ENCODE data around the gene DDHD1.
"Not testable (repeated sequence)": the region's sequence is repeated elsewhere in the genome, so short reads cannot be mapped to it uniquely, and the experiment has no call there.

Gene DDHD1

DNA sequence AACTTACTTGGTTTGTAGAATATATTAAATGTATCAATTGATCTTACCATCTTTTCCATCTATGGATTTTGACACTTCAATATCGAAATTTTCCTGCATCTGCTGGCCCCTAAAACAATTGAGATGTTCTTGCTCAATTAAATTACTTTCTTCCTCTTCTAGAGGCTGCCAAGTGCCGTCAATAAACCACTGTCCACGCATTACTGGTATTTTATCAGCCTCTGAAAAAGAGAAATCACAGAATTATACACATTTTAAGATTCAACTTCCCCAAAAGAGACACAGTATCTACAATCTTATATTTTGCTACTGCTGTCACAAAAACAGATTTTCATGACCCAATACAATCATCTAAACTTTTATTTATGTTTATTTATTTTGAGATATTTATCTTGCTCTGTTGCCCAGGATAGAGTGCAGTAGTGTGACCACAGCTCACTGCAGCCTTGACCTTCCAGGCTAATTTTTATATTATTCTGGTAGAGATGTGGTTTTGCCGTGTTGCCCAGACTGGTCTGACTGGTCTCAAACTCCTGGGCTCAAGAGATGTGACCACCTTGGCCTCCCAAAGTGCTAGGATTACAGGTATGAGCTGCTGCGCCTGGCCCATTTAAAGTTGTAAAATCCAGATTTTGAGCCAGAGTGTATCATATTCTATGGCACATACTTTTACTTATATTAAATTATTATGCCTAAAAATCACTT, 49.3 kb downstream of the DDHD1 start:
- no peak for DNase-seq

DNA sequence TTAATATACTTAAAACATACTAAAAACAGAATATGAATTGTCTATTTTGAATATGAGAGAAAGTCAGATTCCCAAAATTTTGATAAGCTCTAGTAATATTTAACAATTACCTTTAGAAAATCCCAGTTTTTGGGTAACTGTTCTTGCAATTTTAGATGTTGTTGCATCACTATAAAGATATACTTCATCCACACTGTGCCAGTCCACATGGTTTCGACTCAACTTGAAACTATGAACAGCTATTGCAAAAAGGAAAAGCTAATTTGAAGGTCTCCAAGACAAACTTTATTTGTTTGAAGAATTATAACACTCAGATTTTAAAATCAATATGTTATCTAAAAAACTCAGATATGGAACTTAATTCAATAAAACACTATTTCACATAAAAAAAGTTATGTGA, 59.9 kb downstream of the DDHD1 start:
- no peak for DNase-seq

DNA sequence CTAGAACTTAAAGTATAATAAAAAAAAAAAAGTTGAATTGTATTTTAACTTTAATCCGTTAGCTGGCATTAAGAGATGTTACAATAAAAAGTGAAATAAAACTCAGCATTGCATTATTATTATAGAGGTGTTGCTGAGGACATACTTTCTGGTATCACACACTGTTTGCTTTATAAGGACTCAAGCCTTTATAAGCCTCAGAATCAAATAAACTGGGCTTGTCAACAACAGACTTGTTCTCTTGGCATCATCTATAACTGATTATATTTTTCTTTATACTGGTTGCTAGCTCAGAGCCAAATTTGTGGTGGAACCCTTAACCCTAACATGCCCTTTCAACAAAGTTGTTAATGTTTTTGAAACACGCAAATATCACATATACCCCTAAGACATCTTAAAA, 62.3 kb downstream of the DDHD1 start:
- no peak for DNase-seq

DNA sequence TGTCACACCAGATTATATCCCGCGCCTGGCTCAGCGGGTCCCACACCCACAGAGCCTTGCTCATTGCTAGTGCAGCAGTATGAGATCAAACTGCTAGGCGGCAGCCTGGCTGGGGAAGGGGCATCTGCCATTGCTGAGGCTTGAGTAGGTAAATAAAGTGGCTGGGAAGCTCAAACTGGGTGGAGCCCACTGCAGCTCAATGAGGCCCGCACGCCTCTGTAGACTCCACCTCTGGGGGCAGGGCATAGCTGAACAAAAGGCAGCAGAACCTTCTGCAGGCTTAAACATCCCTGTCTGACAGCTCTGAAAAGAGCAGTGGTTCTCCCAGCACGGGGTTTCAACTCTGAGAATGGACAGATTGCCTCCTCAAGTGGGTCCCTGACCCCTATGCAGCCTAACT, 68.2 kb downstream of the DDHD1 start:
- DNase-seq: not testable (repeated sequence)

DNA sequence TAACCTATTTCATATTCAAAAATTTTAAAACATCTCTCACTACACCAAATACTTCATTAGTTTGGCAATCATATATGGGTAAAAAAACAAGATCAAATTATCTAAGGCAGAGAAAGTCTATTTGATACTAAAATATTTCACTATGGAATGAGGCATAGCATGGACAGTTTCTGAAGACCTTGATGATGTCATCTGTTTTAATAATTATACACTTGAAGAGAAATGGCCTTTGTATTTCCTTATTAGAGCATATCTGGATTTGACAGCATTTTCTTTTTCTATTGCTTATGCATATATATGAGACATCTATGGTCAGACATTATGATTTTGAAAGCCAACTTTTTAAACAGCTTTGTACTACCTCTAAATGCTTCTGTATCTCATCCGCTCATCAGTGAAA, 88.6 kb downstream of the DDHD1 start:
- DNase-seq: no peak

DNA sequence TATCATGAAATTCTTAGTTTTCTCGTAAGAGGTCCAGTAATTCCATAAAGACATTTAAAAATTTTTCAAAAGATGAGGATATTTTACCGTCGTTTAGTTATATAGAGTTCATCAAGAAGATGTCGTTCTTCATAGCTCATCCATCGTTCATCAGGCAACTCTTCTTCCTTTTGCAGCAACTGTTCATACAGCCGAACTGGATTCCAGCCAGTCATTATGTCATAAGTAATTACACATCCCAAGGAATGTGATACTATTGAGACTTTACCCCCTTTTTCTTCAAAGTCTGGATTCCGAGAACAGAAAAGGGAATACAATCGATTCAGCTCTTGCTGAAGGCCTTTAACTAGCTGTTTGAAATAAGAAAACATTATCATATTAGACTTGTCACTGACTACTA, 90.3 kb downstream of the DDHD1 start:
- DNase-seq: peak; percentile 14

DNA sequence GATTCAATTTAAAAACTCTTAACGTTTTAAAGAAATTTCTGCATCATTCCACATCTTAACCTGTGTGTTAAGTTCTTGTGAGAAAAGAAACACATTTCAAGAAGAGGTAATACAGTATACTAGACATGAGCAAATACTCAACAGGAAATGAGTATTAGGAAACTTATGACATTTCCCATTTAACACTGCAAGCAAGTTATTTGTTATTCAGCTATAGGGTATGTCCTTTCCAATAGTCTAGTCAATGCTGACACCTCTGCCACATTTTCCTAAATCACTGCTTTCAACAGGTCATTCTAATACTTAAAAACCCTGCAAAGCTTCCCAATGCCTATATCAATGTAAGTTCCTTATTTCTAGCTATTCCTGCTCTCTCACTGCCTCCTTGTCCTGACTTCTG, 93.1 kb downstream of the DDHD1 start:
- DNase-seq: no peak

DNA sequence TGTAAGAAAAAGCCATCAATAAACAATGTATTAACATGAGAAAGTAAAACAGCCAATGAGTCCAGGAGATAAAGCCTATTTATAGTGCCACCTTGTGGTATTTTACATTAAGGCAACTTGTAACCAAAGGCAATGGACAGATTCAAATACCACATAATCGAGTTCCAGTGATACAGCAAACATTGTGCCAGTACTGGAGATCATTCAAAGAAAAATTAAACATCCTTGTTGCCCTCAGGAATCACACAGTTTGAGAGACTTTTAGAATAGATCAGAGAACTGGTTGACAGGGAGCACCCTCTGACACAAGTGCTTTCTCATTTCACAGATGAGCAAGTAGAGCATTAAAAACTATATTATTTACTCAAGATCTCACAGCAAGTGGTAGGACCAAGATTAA, 98.1 kb downstream of the DDHD1 start:
- DNase-seq: peak; percentile 65

DNA sequence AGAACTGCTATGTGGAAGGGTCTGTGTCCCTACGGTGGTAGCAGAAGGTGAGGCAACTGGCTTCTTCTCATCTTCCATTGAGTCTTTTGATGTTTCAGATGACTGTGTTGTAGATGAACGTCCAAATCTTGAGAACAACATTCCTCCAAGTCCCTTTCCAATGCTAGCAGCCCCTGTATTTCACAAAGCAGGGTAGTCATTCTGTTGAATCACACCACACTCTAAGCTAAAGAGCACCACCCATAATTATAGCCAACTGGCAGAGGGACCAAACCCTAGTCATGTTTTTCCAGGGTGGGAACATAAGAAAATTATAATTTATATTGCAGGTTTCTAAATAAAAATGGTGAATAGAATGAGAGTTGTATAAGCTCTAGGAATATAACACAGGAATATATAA, 98.7 kb downstream of the DDHD1 start:
- DNase-seq: peak; percentile 49

DNA sequence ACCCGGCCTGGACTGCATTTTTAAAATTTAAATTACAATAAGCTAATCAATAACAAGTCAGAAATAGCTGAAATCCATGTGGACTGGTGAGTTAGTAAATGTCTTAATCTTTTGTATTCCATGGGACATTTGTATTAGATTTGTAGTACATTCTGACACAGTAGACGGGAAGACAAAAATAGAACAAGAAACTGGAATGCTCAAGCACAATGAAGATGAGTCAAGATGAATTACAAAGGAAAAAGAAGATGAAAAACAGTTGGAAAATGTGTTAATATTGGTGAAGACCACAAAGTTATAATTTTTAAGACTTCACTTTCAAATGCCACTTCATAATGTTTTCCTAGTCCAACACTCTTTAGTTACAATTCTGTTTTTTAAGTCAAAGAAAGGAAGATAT, 104.5 kb downstream of the DDHD1 start:
- DNase-seq: no peak

DNA sequence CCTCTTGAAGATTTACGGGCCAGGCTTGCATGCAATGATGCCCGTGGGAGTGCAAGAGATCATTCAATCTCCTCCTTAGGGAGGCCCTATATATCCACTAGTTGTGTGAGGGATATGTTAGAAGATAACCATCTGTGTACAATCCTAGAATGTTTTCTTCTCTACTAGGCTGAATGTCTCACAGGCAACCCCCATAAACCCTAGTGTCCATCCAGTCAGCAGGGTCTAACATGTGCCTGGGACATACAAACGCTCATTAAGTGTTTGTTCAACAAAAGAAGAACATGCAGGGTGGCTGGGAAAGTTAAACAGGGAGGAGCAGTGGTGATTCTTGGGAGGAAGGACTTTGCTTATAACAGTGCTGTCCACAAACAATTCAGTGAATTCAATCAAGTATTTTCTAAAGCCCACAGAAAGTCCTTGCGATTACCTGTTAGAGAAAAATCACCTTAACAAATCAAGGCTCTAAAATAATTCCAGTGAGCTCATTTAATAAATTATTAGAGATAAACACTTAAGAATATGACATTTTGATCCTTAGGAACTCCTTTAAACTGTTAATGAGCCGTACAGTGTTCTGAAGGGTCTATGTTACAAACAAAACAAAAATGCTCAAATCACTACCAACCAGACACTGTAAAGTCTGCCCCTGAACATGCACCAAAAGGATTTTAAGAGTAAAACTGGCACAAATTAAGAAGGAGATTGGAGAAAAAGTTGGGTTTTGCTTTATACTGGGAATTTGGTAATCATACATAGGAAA, 105.6 kb downstream of the DDHD1 start:
- peak; percentile 58 for DNase-seq

DNA sequence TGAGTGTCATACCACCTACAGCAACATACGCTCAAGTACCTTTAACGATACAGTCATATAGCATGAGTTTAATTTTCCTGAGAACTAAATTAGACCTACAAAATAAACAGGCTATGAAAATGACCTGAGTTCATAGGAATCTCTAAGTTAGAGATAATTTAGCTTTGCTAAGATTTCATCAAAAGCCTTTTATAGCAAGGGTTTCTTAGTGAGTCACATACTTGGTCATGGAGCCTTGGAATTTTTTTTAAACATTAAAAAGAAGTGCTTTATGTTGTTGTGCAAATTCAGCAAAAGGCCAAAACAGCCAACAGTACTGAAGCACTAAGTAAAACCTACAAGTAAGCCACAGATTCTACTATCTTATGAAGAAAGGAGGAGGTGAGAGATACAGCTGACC, 108.6 kb downstream of the DDHD1 start:
- DNase-seq: peak; percentile 78

DNA sequence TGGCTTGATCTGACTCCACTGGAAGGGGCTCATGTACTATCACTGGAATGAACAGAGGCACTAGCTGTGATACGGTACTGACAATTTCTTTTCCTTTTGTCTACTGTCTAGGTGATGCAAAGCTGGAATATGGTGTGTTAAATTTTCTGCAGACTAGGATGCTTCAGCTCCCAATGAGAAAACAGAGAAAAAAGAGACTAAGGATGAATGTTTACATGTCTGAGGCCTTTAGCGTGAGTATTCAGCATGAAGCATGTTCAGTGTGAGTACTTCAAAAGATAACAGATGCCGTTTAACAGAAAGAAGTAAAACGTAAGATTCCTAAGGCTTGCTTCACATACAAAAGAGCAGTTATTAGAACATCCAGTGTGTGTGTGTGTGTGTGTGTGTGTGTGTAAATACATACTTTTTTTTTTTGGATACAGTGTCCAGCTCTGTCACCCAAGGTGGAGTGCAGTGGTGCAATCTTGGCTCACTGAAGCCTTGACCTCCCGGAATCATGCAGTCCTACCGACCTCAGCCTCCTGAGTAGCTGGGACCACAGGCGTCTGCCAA, 110.0 kb downstream of the DDHD1 start:
- DNase-seq: no peak

DNA sequence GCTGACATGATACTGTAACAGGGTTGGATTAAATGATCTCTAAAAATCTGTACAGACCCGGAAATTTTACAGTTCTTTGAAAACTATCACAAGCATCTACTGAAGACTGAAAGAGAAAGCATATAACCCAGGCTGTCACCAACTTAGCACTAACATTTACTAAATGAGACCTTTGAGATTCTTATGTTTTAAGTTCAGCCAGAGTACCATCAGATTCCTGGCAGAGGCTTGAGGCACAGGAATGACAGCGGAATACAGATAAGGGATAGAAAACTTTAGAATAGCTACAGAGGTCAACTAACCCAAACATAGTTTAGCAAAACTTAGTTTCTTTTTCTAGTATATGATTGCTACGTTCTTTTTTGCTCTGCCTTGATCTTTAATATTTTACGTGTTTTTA, 110.6 kb downstream of the DDHD1 start:
- no peak for DNase-seq

DNA sequence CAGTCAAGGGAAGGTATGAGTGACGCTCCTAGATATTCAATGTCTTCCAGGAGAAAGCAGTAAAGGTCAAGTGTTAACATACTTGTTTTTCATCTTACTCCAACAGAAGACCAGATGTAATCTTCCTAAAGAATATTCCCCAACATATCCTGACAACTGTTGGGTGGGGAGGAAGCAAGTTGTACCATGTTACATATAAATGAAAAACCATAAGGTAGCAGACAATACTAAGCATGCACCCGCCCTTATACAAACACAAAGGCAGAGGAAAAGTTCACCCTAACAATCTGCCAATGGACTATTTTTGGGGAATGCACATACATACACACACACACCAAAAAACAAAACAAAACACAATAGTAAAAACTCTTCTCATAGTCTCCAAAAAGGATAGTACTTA, 112.1 kb downstream of the DDHD1 start:
- no peak for DNase-seq

DNA sequence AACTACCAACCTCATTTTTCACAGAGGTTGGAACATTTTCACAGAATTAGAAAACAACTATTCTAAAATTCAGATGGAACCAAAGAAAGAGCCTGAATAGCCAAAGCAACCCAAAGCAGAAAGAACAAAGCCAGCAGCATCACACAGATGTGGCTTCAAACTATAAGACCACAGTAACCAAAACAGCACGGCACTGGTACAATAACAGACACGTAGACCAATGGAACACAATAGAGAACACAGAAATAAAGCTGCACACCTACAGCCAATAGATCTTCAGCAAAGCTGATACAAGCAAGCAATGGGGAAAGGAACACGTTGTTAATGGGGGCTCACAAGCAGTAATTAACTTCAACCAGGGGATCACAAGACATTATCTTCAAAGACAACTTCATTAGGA, 114.5 kb downstream of the DDHD1 start:
- DNase-seq: no peak

DNA sequence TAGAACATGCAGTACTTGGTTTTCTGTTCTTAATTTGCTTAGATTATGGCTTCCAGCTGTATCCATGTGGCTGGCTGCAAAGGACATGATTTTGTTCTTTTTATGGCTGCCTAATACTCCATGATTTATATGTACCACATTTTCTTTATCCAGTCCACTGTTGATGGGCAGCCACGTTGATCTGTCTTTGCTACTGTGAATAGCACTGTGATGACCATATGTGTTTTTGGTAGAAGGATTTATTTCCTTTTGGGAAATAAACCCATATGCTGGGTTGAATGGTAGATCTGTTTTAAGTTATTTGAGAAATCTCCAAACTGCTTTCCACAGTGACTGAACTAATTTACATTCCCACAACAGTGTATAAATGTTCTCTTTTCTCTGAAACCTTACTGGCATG, 116.1 kb downstream of the DDHD1 start:
- DNase-seq: no peak

DNA sequence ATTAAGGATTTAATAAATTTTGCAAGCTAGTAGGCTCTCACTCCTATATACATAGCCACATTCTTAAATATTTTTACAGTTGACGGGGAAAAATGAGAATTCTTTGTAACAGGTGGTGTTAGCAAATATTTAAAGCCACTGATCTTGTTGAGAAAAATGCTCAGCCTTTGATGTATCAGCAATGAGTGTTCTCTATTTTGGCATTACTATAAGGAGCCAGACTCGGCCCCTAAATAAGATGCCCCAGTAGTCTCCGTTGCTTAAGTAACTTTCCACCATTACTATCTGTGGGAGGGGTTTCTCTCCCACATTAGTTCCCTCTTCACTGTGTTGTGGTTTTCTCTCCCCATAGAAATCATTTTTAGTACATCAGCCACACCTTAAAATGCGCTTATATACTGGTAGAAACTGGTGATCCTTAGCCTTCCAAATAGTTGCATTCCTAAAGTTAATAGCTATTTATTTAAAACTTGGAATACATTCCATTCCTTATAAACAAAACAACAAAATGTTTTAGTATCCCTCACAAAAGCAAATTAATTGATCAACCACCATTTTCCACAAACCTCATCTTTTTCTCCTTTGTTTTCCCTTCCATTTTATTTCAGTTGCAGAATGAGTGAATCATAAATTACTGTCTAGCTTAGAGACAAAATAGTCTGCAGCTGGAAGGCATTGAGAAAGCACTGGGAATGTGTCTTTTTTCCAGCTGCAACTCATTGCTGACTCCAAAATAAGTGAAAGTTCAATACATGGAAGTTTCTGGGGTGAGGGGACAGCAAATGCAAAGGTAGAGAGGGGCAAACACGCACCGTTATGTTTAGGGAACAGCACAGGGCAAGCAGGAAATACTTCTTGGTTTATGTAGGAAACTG, 117.5 kb downstream of the DDHD1 start:
- DNase-seq: no peak

DNA sequence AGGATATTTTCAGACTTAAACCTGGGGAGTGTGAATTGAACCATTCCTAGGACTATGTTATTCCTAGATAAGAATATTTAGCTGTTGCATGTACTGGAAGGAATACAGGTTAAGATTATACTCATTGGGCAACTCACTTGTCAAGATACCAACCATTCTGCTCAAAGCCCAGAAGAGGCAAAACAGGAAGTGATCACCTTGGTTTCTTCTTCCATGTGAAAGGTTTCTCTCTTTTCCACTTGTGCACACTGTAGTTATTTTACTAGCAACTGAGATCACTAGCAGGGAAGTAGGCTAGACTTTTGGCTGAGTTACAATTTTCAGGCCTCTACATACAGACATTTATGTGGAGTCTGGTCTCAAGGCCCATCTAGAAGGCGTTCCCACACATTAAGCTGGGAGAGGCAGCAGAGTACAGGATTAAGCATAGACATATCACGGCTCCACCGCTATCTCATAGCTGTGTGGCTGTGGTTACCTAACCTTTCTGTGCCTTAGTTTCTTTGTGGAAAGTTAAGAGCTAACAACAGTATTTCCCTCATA, 118.4 kb downstream of the DDHD1 start:
- DNase-seq: no peak

DNA sequence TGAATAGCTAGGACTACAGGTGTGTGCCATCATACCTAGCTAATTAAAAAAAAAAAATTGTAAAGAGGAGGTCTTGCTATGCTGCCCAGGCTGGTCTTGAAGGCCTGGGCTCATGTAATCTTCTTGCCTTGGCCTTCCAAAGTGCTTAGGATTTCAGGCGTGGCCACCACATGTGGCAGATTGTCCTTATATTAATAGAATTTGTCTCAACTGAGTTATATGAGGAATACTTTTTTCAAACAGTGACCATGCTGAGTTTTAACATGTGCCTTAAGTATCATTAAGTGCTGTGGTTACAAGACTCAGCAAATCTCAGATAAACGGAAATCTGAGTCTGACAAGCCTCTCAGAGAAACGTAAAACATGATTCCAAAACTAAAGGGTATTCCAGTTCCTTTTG, 119.1 kb downstream of the DDHD1 start:
- no peak for DNase-seq

DNA sequence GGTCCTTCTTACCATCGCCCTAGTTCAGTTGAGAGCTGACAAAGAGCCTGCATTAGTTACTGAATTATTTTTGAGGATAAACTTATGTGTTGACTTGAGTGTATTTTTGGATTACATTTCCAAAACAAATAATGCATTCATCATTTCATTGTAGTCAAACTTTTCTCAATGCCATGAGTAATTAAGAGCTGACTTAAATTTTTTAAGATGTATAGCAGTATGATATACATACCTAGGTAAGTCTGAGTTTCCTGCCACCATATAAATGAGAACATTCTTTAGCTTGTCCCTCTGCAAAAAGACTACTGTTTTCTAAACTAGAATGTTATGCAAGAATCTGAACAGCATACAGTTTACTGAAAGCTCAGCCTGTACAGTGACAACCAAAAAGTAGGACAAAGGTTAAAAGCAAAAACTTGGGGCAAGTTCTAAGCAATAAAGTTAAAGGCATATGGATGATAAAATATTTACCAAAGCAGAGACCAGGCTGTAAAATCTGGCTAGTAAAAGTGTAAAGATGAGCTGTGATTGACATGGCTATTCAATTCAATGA, 120.2 kb downstream of the DDHD1 start:
- DNase-seq: no peak

DNA sequence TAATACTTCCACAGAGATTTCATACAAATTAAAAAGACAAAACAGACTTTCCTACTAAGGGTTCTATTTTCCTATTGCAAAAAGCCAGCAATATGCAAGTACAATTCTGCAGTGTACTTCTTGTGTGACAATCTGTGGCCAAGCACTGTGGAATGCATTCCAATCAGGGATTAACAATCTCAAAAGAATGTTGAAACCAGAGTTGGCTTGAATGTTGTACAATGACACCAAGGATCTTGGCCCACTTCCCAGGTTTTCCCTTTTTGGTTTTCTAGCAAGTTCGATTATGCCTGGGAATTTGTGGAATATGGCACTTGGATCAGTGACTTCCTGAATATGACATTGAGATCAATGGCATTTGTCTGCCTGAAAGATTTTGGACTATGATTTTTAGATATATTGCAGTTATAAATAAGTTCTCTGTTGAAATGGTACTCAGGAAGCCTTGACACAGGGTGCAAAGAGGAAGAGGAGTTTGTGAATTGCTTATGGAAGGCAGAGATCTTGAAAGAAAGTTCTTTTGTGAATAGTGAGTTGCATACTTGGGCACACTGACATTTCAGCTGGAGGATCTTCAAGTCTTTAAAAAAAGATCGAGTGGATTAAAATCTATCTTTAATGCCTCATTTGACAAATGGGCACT, 120.8 kb downstream of the DDHD1 start:
- peak; percentile 94 for DNase-seq

Measured in EL (cell line).